HEK293 (cell line): Measurements from ENCODE around the gene FFAR2.
A peak's percentile ranks its signal among the peaks of the same experiment; 100 is the strongest.

Experiments
- CTCF ChIA-PET: fragments of 350-600 bp; formaldehyde crosslinking; extraction: SDS; loops from one replicate; lab custom pipeline; 2021; ENCODE audit warnings: antibody characterized with exemption; lab: Yijun Ruan, JAX
- POLR2A ChIA-PET: fragments of 300-600 bp; formaldehyde crosslinking; extraction: SDS; loops from one replicate; lab custom pipeline; 2020; ENCODE audit warnings: antibody characterized with exemption, inconsistent platforms; lab: Yijun Ruan, JAX
- H3K27ac ChIP-seq: fragments of 200-500 bp; sonication (Bioruptor generic); 2 replicates; pipeline ENCODE4 v1.5.1; 2014; ENCODE audit warnings: low read depth, low read length, control low read depth, inconsistent platforms; ENCODE audit errors: extremely low read depth
- H3K36me3 ChIP-seq, 2 experiments: fragments of 200-500 bp in 1 of 2; sonication (Bioruptor generic) in 1 of 2; 1 replicate in 1 of 2; 2 replicates in 1 of 2; pipeline ENCODE4 v1.5.1; 2014 to 2017; ENCODE audit warnings: inconsistent platforms in 2 of 2, low read length in 2 of 2; ENCODE audit not compliant: control insufficient read depth in 2 of 2, insufficient read depth in 1 of 2
- H3K4me1 ChIP-seq: fragments of 200-500 bp; sonication (Bioruptor generic); 2 replicates; pipeline ENCODE4 v1.5.1; 2014; ENCODE audit warnings: mild to moderate bottlenecking, low read length, inconsistent platforms; ENCODE audit not compliant: control insufficient read depth, insufficient read depth
- H3K4me3 ChIP-seq: 2 replicates; pipeline ENCODE4 v1.5.1; 2011; ENCODE audit warnings: low read depth, mild to moderate bottlenecking, control low read depth, low read length, moderate library complexity
- H3K9me3 ChIP-seq: fragments of 200-500 bp; sonication (Bioruptor generic); 2 replicates; pipeline ENCODE4 v1.5.1; 2014; ENCODE audit warnings: low read depth, low read length, inconsistent platforms; ENCODE audit not compliant: control insufficient read depth, insufficient read depth
- GLIS1 ChIP-seq: fragments of 450-650 bp; formaldehyde crosslinking; IDR thresholded peaks from 2 replicates; pipeline ENCODE4 v1.5.1; 2016; ENCODE audit warnings: missing biosample characterization, missing genetic modification characterization
- IKZF3 ChIP-seq: fragments of 450-650 bp; IDR thresholded peaks from 2 replicates; pipeline ENCODE4 v1.5.0; 2018; ENCODE audit warnings: missing biosample characterization, mild to moderate bottlenecking, missing genetic modification characterization, moderate library complexity
- KLF16 ChIP-seq: fragments of 450-650 bp; formaldehyde crosslinking; IDR thresholded peaks from 2 replicates; pipeline ENCODE4 v1.5.1; 2017; ENCODE audit warnings: missing biosample characterization, missing genetic modification characterization
- ZEB2 ChIP-seq: fragments of 450-650 bp; formaldehyde crosslinking; IDR thresholded peaks from 2 replicates; pipeline ENCODE4 v1.5.1; 2016; ENCODE audit warnings: missing biosample characterization, missing genetic modification characterization
- ZNF10 ChIP-seq: fragments of 450-650 bp; formaldehyde crosslinking; IDR thresholded peaks from 2 replicates; pipeline ENCODE4 v1.5.1; 2017; ENCODE audit warnings: missing biosample characterization, missing genetic modification characterization
- ZNF121 ChIP-seq: fragments of 450-650 bp; formaldehyde crosslinking; IDR thresholded peaks from 2 replicates; pipeline ENCODE4 v1.5.1; 2016; ENCODE audit warnings: missing biosample characterization, missing genetic modification characterization
- ZNF175 ChIP-seq: fragments of 450-650 bp; formaldehyde crosslinking; IDR thresholded peaks from 2 replicates; pipeline ENCODE4 v1.5.1; 2016; ENCODE audit warnings: missing biosample characterization, missing genetic modification characterization
- ZNF221 ChIP-seq: fragments of 450-650 bp; formaldehyde crosslinking; IDR thresholded peaks from 2 replicates; pipeline ENCODE4 v1.5.1; 2017; ENCODE audit warnings: missing biosample characterization, missing genetic modification characterization, borderline replicate concordance
- ZNF26 ChIP-seq: fragments of 450-650 bp; formaldehyde crosslinking; IDR thresholded peaks from 2 replicates; pipeline ENCODE4 v1.5.1; 2016; ENCODE audit warnings: missing biosample characterization, missing genetic modification characterization
- ZNF404 ChIP-seq: fragments of 450-650 bp; formaldehyde crosslinking; IDR thresholded peaks from 2 replicates; pipeline ENCODE4 v1.5.1; 2017; ENCODE audit warnings: missing biosample characterization, missing genetic modification characterization
- ZNF48 ChIP-seq: fragments of 450-650 bp; formaldehyde crosslinking; IDR thresholded peaks from 2 replicates; pipeline ENCODE4 v1.5.1; 2016; ENCODE audit warnings: missing biosample characterization, missing genetic modification characterization
- ZNF600 ChIP-seq: fragments of 450-650 bp; formaldehyde crosslinking; IDR thresholded peaks from 2 replicates; pipeline ENCODE4 v1.5.1; 2016; ENCODE audit warnings: missing biosample characterization, missing genetic modification characterization
- ZNF621 ChIP-seq: fragments of 450-650 bp; formaldehyde crosslinking; IDR thresholded peaks from 2 replicates; pipeline ENCODE4 v1.5.1; 2017; ENCODE audit warnings: missing biosample characterization, missing genetic modification characterization
- ZNF785 ChIP-seq: fragments of 450-650 bp; formaldehyde crosslinking; IDR thresholded peaks from 2 replicates; pipeline ENCODE4 v1.5.1; 2016; ENCODE audit warnings: missing biosample characterization, missing genetic modification characterization
- ZNF837 ChIP-seq: fragments of 450-650 bp; formaldehyde crosslinking; IDR thresholded peaks from 2 replicates; pipeline ENCODE4 v1.5.1; 2016; ENCODE audit warnings: missing biosample characterization, missing genetic modification characterization
- ZXDB ChIP-seq: fragments of 450-650 bp; formaldehyde crosslinking; IDR thresholded peaks from 2 replicates; pipeline ENCODE4 v1.5.1; 2016; ENCODE audit warnings: missing biosample characterization, missing genetic modification characterization
- TF ChIP-seq, protein P1 (sequence below): fragments of 450-650 bp; formaldehyde crosslinking; IDR thresholded peaks from 2 replicates; pipeline ENCODE4 v1.5.1; 2017; ENCODE audit warnings: missing biosample characterization, mild to moderate bottlenecking, missing genetic modification characterization, moderate library complexity
- TF ChIP-seq, protein P2 (sequence below): fragments of 450-650 bp; formaldehyde crosslinking; IDR thresholded peaks from 2 replicates; pipeline ENCODE4 v1.5.1; 2016; ENCODE audit warnings: missing biosample characterization, missing genetic modification characterization
- TF ChIP-seq, protein P3 (sequence below): fragments of 450-650 bp; formaldehyde crosslinking; IDR thresholded peaks from 2 replicates; pipeline ENCODE4 v1.5.1; 2016; ENCODE audit warnings: missing biosample characterization, missing genetic modification characterization

FFAR2 gene

GRCh38 chr19:35495107-35496064 lies 47.3 kb downstream of the FFAR2 start (continued):
- TF ChIP-seq GLIS1 (tag by site-specific recombination), result peak; percentile 98
- TF ChIP-seq, all 188 proteins: peak for 29

DNA sequence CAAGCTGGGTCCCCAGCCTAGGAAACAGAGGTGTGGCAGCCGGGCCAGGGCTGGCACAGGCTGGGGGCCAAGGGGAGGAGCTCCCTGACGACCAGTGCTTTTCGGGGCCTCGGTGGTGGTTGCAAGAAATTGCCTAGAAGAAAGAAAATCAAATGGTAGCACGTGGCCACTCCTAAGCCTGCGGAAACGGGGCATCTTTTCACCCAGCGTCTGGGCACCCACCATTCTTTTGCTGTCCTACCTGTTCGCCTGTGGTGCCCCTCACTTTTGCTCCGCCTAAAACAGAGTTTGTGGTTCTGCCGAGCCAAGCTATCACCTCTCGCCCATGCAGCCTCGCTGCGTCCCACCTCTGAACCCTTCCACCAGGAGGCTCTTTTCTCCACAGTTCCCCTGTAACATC lies 49.3 kb downstream of the FFAR2 start:
- TF ChIP-seq ZNF600 (tag by site-specific recombination) (peak; percentile 53; the same call in 1 of the 2 replicates), ZNF785 (tag by site-specific recombination) (no peak), ZNF221 (no peak), ZNF175 (tag by site-specific recombination) (no peak)
- TF ChIP-seq, protein P1, sequence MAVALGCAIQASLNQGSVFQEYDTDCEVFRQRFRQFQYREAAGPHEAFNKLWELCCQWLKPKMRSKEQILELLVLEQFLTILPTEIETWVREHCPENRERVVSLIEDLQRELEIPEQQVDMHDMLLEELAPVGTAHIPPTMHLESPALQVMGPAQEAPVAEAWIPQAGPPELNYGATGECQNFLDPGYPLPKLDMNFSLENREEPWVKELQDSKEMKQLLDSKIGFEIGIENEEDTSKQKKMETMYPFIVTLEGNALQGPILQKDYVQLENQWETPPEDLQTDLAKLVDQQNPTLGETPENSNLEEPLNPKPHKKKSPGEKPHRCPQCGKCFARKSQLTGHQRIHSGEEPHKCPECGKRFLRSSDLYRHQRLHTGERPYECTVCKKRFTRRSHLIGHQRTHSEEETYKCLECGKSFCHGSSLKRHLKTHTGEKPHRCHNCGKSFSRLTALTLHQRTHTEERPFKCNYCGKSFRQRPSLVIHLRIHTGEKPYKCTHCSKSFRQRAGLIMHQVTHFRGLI (tag by site-specific recombination), result no peak
- CTCF ChIA-PET, result interaction anchor here (0.5 to 8.4 kb wide), 20 partner anchors 8 to 1334 kb away, joined by 3 to 237 read pairs (median 4); partner anchors contain the start of gene FFAR3
- no peaks in the 10 kb centered on the region for H3K9me3 ChIP-seq
- POLR2A ChIA-PET, result interaction anchor here (0.5 to 1.8 kb wide), 4 partner anchors 10 to 145 kb away, joined by 3 to 10 read pairs (median 4); no protein-coding TSS in a partner anchor
- H3K36me3 ChIP-seq, result peaks cover 4 to 29% of the 10 kb centered on the region in 2 experiments
- peaks cover 3% of the 10 kb centered on the region; the same call in 1 of the 2 replicates for H3K4me1 ChIP-seq
- no peak overlapping the region; the same call in 1 of the 2 replicates for H3K27ac ChIP-seq
- no peak overlapping the region for H3K4me3 ChIP-seq

GRCh38 chr19:35498220-35498619 lies 50.2 kb downstream of the FFAR2 start:
- CTCF ChIA-PET, result interaction anchor here (0.7 to 8.4 kb wide), 8 partner anchors 8 to 353 kb away, joined by 3 to 237 read pairs (median 6); partner anchors contain the start of gene FFAR3
- Histone ChIP-seq H3K4me1 (peaks cover 3% of the 10 kb centered on the region; the same call in 1 of the 2 replicates), H3K9me3 (no peaks in the 10 kb centered on the region), H3K27ac (no peak overlapping the region), H3K4me3 (no peak overlapping the region), H3K36me3 (peaks cover 4 to 33% of the 10 kb centered on the region in 2 experiments)
- TF ChIP-seq ZNF121 (tag by site-specific recombination), result peak; percentile 100
- no peak for TF ChIP-seq IKZF3 (tag by site-specific recombination)
- POLR2A ChIA-PET, result interaction anchor here (1.1 to 1.8 kb wide), 2 partner anchors 11 to 12 kb away, joined by 4 to 10 read pairs; no protein-coding TSS in a partner anchor

DNA sequence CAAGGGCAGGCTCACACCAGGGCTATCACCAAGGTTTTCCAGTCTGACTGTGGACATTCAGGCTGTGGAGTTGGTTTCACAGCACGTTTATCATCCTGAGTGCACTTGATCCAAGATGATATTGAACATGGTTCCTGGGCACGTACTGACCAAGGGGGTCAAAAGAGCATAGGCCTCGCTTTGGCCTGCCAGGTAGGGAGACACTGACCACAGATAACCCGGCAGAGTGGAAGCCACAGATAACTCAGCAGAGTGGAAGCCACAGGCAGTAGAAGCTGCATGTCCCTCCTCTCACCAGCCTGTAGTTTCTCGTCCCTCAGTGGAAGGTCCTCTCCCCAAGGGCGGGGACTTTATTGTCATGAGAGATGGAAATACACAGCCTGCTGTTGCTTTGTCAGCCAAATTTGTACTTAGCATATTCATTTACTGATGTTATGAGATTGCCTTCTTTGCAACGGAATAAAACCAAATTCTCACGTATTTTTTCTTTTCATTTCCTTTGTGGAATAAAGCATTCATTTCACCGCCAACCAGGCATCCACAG lies 51.0 kb downstream of the FFAR2 start:
- POLR2A ChIA-PET, result no interaction called here
- no peak overlapping the region for H3K27ac ChIP-seq
- CTCF ChIA-PET, result no interaction called here
- H3K36me3 ChIP-seq, result peaks cover 4 to 34% of the 10 kb centered on the region in 2 experiments
- no peak overlapping the region for H3K4me3 ChIP-seq
- no peaks in the 10 kb centered on the region for H3K9me3 ChIP-seq
- peaks cover 3% of the 10 kb centered on the region; the same call in 1 of the 2 replicates for H3K4me1 ChIP-seq
- TF ChIP-seq ZEB2 (no peak), ZNF48 (tag by site-specific recombination) (no peak), ZNF10 (tag by site-specific recombination) (no peak), ZNF26 (tag by site-specific recombination) (no peak), ZXDB (tag by site-specific recombination) (no peak), ZNF621 (tag by site-specific recombination) (no peak), ZNF404 (tag by site-specific recombination) (no peak), KLF16 (no peak), ZNF837 (tag by site-specific recombination) (no peak)
- TF ChIP-seq, protein P2, sequence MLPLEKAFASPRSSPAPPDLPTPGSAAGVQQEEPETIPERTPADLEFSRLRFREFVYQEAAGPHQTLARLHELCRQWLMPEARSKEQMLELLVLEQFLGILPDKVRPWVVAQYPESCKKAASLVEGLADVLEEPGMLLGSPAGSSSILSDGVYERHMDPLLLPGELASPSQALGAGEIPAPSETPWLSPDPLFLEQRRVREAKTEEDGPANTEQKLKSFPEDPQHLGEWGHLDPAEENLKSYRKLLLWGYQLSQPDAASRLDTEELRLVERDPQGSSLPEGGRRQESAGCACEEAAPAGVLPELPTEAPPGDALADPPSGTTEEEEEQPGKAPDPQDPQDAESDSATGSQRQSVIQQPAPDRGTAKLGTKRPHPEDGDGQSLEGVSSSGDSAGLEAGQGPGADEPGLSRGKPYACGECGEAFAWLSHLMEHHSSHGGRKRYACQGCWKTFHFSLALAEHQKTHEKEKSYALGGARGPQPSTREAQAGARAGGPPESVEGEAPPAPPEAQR (tag by site-specific recombination), result no peak
- TF ChIP-seq, protein P3, sequence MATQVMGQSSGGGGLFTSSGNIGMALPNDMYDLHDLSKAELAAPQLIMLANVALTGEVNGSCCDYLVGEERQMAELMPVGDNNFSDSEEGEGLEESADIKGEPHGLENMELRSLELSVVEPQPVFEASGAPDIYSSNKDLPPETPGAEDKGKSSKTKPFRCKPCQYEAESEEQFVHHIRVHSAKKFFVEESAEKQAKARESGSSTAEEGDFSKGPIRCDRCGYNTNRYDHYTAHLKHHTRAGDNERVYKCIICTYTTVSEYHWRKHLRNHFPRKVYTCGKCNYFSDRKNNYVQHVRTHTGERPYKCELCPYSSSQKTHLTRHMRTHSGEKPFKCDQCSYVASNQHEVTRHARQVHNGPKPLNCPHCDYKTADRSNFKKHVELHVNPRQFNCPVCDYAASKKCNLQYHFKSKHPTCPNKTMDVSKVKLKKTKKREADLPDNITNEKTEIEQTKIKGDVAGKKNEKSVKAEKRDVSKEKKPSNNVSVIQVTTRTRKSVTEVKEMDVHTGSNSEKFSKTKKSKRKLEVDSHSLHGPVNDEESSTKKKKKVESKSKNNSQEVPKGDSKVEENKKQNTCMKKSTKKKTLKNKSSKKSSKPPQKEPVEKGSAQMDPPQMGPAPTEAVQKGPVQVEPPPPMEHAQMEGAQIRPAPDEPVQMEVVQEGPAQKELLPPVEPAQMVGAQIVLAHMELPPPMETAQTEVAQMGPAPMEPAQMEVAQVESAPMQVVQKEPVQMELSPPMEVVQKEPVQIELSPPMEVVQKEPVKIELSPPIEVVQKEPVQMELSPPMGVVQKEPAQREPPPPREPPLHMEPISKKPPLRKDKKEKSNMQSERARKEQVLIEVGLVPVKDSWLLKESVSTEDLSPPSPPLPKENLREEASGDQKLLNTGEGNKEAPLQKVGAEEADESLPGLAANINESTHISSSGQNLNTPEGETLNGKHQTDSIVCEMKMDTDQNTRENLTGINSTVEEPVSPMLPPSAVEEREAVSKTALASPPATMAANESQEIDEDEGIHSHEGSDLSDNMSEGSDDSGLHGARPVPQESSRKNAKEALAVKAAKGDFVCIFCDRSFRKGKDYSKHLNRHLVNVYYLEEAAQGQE, result no peak
